ENCODE measurements around the gene FBXL16. TPM values are rescaled to one million over a fixed set of nuclear protein-coding genes. Genes with fewer than 3 reads are reported as not detected.

Gene FBXL16
- total and polyA plus RNA-seq, 2 of the 13 experiments (the other 11 are each of a cell fraction or from before 2014, with no cell fraction given): 0.22 to 2.0 TPM

- TF ChIP-seq UBTF (CRISPR knock-in tag; IDR thresholded peaks at IDR 0.05) (peak; percentile 88; the same call in 1 of the 2 replicates), ZEB1 (IDR thresholded peaks at IDR 0.05; ENCODE audit: insufficient replicate concordance, low read depth) (no peak), CHD2 (IDR thresholded peaks at IDR 0.05; ENCODE audit: low read depth, low read length) (no peak), ZNF460 (CRISPR knock-in tag; IDR thresholded peaks at IDR 0.05; ENCODE audit: borderline replicate concordance) (no peak), FUBP1 (CRISPR knock-in tag; IDR thresholded peaks at IDR 0.05; ENCODE audit: borderline replicate concordance) (no peak), ZBTB46 (CRISPR knock-in tag; IDR thresholded peaks at IDR 0.05; ENCODE audit: borderline replicate concordance) (no peak), FOXM1 (CRISPR knock-in tag; IDR thresholded peaks at IDR 0.05) (no peak), ZNF317 (CRISPR knock-in tag; IDR thresholded peaks at IDR 0.05) (no peak), NRL (CRISPR knock-in tag; IDR thresholded peaks at IDR 0.05; ENCODE audit: borderline replicate concordance) (peak; percentile 74; the same call in 1 of the 2 replicates), SRSF1 (optimal IDR thresholded peaks at IDR 0.05; ENCODE audit: low read depth, low read length) (no peak), PBX2 (CRISPR knock-in tag; IDR thresholded peaks at IDR 0.05) (no peak), GTF2F1 (IDR thresholded peaks at IDR 0.05; ENCODE audit: low read length) (no peak)
Measured at GRCh38 chr16:720990-721764, 15.6 kb upstream of the FBXL16 start, which contains the start of gene ANTKMT (continued).
